HEK293T (cell line): ENCODE data around the gene LENG9.

Source experiments
- ARNT ChIP-seq: fragments of 450-650 bp; IDR thresholded peaks from 2 replicates; pipeline ENCODE4 v1.6.1; 2017; ENCODE audit warnings: mild to moderate bottlenecking
- BHLHE40 ChIP-seq: fragments of 450-650 bp; IDR thresholded peaks from 2 replicates; pipeline ENCODE4 v1.6.1; 2016; ENCODE audit warnings: mild to moderate bottlenecking, moderate library complexity, borderline replicate concordance
- ELF4 ChIP-seq: fragments of 450-650 bp; IDR thresholded peaks from 2 replicates; pipeline ENCODE4 v1.6.1; 2017; ENCODE audit warnings: antibody characterized with exemption
- FOXA1 ChIP-seq: fragments of 450-650 bp; IDR thresholded peaks from 2 replicates; pipeline ENCODE4 v1.6.1; 2016; ENCODE audit warnings: mild to moderate bottlenecking
- FOXK2 ChIP-seq: fragments of 450-650 bp; IDR thresholded peaks from 2 replicates; pipeline ENCODE4 v1.6.1; 2016; ENCODE audit warnings: mild to moderate bottlenecking
- FOXM1 ChIP-seq: fragments of 450-650 bp; IDR thresholded peaks from 2 replicates; pipeline ENCODE4 v1.6.1; 2017; ENCODE audit warnings: mild to moderate bottlenecking, borderline replicate concordance
- HDGF ChIP-seq: fragments of 450-650 bp; IDR thresholded peaks from 2 replicates; pipeline ENCODE4 v1.6.1; 2017; ENCODE audit warnings: antibody characterized with exemption, borderline replicate concordance
- LEF1 ChIP-seq: fragments of 450-650 bp; IDR thresholded peaks from 2 replicates; pipeline ENCODE4 v1.6.1; 2017; ENCODE audit warnings: mild to moderate bottlenecking, borderline replicate concordance
- PKNOX1 ChIP-seq: fragments of 450-650 bp; IDR thresholded peaks from 2 replicates; pipeline ENCODE4 v1.6.1; 2016
- SUZ12 ChIP-seq: fragments of 450-650 bp; IDR thresholded peaks from 2 replicates; pipeline ENCODE4 v1.6.1; 2016; ENCODE audit warnings: mild to moderate bottlenecking
- TARDBP ChIP-seq: fragments of 450-650 bp; IDR thresholded peaks from 2 replicates; pipeline ENCODE4 v1.6.1; 2016

DNA sequence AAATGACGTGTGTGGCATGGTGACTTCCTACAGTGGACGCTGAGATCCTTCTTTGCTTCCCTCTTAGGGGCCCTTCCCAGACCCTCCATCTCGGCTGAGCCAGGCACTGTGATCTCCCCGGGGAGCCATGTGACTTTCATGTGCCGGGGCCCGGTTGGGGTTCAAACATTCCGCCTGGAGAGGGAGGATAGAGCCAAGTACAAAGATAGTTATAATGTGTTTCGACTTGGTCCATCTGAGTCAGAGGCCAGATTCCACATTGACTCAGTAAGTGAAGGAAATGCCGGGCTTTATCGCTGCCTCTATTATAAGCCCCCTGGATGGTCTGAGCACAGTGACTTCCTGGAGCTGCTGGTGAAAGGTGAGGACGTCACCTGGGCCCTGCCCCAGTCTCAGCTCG, 44.2 kb upstream of the LENG9 start:
- TF ChIP-seq FOXK2 = no peak
- TF ChIP-seq FOXA1 = no peak
- no peak for TF ChIP-seq ARNT
- TF ChIP-seq LEF1 = no peak
- TF ChIP-seq HDGF = no peak
- no peak for TF ChIP-seq TARDBP
- no peak for TF ChIP-seq PKNOX1
- TF ChIP-seq BHLHE40 = no peak
- TF ChIP-seq ELF4 = no peak
- no peak for TF ChIP-seq SUZ12
- no peak for TF ChIP-seq FOXM1
